ENCODE results near the gene CCDC28A.

Gene CCDC28A

GRCh38 chr6:138824482-138825144, 51.0 kb downstream of the CCDC28A start:
- Histone ChIP-seq H2AFZ (ENCODE audit: low read depth, low read length) (peak overlapping the region; percentile 21), H3K4me2 (ENCODE audit: insufficient read depth, low read length) (no peak overlapping the region), H3K79me2 (ENCODE audit: insufficient read depth, low read length) (no peaks in the 10 kb centered on the region), H4K20me1 (ENCODE audit: insufficient read depth, low read length) (no peaks in the 10 kb centered on the region), H3K4me3 (ENCODE audit: low read depth in 1 of 2, low read length in 2 of 2) (no peak overlapping the region), H3K27ac (ENCODE audit: low read length) (no peak overlapping the region), H3K9me3 (ENCODE audit: insufficient read depth, low read length, severe bottlenecking) (no peaks in the 10 kb centered on the region), H3K27me3 (ENCODE audit: insufficient read depth, low read length, poor library complexity) (no peaks in the 10 kb centered on the region), H3K4me1 (ENCODE audit: insufficient read depth, low read length) (peaks cover 7% of the 10 kb centered on the region), H3K36me3 (ENCODE audit: insufficient read depth, low read length) (no peaks in the 10 kb centered on the region), H3K9ac (ENCODE audit: low read depth, low read length) (no peak overlapping the region)
- ATAC-seq (ENCODE audit: insufficient read depth, low read depth) (peak; percentile 92), DNase-seq (peak; percentile 53)
- TF ChIP-seq EZH2 (IDR thresholded peaks at IDR 0.05; ENCODE audit: borderline replicate concordance, low read depth, low read length, severe bottlenecking) (no peak), CTCF (IDR thresholded peaks at IDR 0.05; ENCODE audit: borderline replicate concordance, extremely low read depth, low read length, poor library complexity, severe bottlenecking) (no peak)

- Histone ChIP-seq H3K36me3 (ENCODE audit: insufficient read depth, low read length) (no peaks in the 10 kb centered on the region), H3K9me3 (ENCODE audit: insufficient read depth, low read length, severe bottlenecking) (no peaks in the 10 kb centered on the region), H3K4me1 (ENCODE audit: insufficient read depth, low read length) (no peaks in the 10 kb centered on the region), H3K4me3 (ENCODE audit: low read depth in 1 of 2, low read length in 2 of 2) (no peak overlapping the region), H4K20me1 (ENCODE audit: insufficient read depth, low read length) (no peaks in the 10 kb centered on the region), H3K9ac (ENCODE audit: low read depth, low read length) (no peak overlapping the region), H3K27me3 (ENCODE audit: insufficient read depth, low read length, poor library complexity) (no peaks in the 10 kb centered on the region), H2AFZ (ENCODE audit: low read depth, low read length) (0 out of 2 replicates have a peak overlapping the region, but pooled peaks have one; percentile 33), H3K27ac (ENCODE audit: low read length) (no peak overlapping the region), H3K79me2 (ENCODE audit: insufficient read depth, low read length) (no peaks in the 10 kb centered on the region), H3K4me2 (ENCODE audit: insufficient read depth, low read length) (no peak overlapping the region)
- DNase-seq (no peak), ATAC-seq (ENCODE audit: insufficient read depth, low read depth) (no peak)
- no peak for TF ChIP-seq EZH2 (IDR thresholded peaks at IDR 0.05; ENCODE audit: borderline replicate concordance, low read depth, low read length, severe bottlenecking)
- TF ChIP-seq CTCF (IDR thresholded peaks at IDR 0.05; ENCODE audit: borderline replicate concordance, extremely low read depth, low read length, poor library complexity, severe bottlenecking), result no peak
Observed at GRCh38 chr6:138830248-138830647, 56.7 kb downstream of the CCDC28A start.

- no peak overlapping the region for H3K27ac ChIP-seq (ENCODE audit: low read length)
- no peaks in the 10 kb centered on the region for H3K9me3 ChIP-seq (ENCODE audit: insufficient read depth, low read length, severe bottlenecking)
- H3K4me3 ChIP-seq (ENCODE audit: low read depth in 1 of 2, low read length in 2 of 2), result no peak overlapping the region
- no peaks in the 10 kb centered on the region for H3K36me3 ChIP-seq (ENCODE audit: insufficient read depth, low read length)
- no peaks in the 10 kb centered on the region for H4K20me1 ChIP-seq (ENCODE audit: insufficient read depth, low read length)
- TF ChIP-seq CTCF (IDR thresholded peaks at IDR 0.05; ENCODE audit: borderline replicate concordance, extremely low read depth, low read length, poor library complexity, severe bottlenecking) (no peak), EZH2 (IDR thresholded peaks at IDR 0.05; ENCODE audit: borderline replicate concordance, low read depth, low read length, severe bottlenecking) (no peak)
- no peak overlapping the region for H2AFZ ChIP-seq (ENCODE audit: low read depth, low read length)
- no peak for ATAC-seq (ENCODE audit: insufficient read depth, low read depth)
- H3K9ac ChIP-seq (ENCODE audit: low read depth, low read length), result no peak overlapping the region
- DNase-seq, result no peak
- H3K4me2 ChIP-seq (ENCODE audit: insufficient read depth, low read length), result no peak overlapping the region
- no peaks in the 10 kb centered on the region for H3K4me1 ChIP-seq (ENCODE audit: insufficient read depth, low read length)
- no peaks in the 10 kb centered on the region for H3K79me2 ChIP-seq (ENCODE audit: insufficient read depth, low read length)
- H3K27me3 ChIP-seq (ENCODE audit: insufficient read depth, low read length, poor library complexity), result no peaks in the 10 kb centered on the region
Observed at GRCh38 chr6:138832182-138832581, 58.6 kb downstream of the CCDC28A start.

All from DND-41 (cell line).